Measurements from ENCODE around the gene DACT3. TPM values are rescaled to one million over a fixed set of nuclear protein-coding genes. Genes with fewer than 3 reads are reported as not detected.

The DACT3 gene
- polyA plus RNA-seq, 1 experiment, result 7.1 TPM

- POLR2A ChIA-PET, result no interaction called here
- H3K27me3 ChIP-seq (ENCODE audit: control insufficient read depth, insufficient read depth, low read length), result no peaks in the 10 kb centered on the region
- no peaks in the 10 kb centered on the region for H3K36me3 ChIP-seq (ENCODE audit: control insufficient read depth, insufficient read depth, low read length)
- CTCF ChIA-PET, result interaction anchor here (1.8 kb wide), 1 partner anchor 18 kb away, joined by 5 read pairs; no protein-coding TSS in a partner anchor
- H3K4me3 ChIP-seq (ENCODE audit: low read depth, low read length), result no peak overlapping the region
- DNase-seq (ENCODE audit: low read depth), result no peak
- TF ChIP-seq, protein P1, sequence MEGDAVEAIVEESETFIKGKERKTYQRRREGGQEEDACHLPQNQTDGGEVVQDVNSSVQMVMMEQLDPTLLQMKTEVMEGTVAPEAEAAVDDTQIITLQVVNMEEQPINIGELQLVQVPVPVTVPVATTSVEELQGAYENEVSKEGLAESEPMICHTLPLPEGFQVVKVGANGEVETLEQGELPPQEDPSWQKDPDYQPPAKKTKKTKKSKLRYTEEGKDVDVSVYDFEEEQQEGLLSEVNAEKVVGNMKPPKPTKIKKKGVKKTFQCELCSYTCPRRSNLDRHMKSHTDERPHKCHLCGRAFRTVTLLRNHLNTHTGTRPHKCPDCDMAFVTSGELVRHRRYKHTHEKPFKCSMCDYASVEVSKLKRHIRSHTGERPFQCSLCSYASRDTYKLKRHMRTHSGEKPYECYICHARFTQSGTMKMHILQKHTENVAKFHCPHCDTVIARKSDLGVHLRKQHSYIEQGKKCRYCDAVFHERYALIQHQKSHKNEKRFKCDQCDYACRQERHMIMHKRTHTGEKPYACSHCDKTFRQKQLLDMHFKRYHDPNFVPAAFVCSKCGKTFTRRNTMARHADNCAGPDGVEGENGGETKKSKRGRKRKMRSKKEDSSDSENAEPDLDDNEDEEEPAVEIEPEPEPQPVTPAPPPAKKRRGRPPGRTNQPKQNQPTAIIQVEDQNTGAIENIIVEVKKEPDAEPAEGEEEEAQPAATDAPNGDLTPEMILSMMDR (IDR thresholded peaks at IDR 0.05; ENCODE audit: insufficient read depth, low read depth, low read length), result no peak
These were observed 20.3 kb downstream of the DACT3 start for GRCh38 chr19:46640656-46641055.

DNA sequence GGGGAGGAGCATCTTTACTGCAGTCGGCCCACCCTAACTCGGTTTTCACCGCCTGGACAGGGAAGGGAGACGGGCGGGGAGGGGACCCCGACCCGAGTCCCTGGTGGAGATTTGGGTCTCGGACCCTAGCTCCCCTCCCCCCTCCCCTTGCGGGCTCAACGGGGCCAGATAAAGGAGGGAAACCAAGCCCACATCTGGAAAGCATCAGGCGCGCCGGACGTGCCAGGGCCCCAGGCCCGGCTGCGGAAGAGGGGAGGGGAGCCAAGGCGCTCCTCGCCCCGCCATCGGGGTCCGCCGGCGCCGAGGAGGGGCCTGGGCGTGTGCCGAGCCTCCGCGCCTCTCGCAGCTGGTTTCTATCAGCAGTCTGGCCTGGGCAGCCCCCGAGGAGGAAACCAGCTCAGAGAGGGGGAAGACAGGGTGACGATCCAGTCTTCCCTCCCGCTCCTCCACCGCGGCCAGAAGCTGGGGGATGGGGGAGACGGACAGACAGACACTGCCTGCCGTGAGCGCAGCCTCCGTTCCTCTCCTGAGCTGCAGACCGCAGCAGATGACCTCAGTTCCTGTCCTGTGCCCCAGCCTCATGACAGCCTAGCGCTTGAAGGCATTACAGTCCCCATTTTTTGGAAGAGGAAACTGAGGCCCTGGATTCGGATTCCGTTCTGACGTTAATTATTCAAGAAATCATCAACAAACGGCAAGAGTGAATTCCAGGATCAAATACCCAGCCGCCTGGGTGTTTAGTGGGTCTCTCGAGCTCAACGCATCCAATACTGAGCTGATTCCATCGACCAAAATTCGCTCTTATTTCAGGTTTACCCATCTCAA is 21.4 kb downstream of the DACT3 start:
- H3K36me3 ChIP-seq (ENCODE audit: control insufficient read depth, insufficient read depth, low read length), result no peaks in the 10 kb centered on the region
- CTCF ChIA-PET, result interaction anchor here (1.0 to 1.8 kb wide), 2 partner anchors 16 to 17 kb away, joined by 5 to 6 read pairs; no protein-coding TSS in a partner anchor
- TF ChIP-seq, protein P1 (IDR thresholded peaks at IDR 0.05; ENCODE audit: insufficient read depth, low read depth, low read length), result no peak
- DNase-seq (ENCODE audit: low read depth), result peak; percentile 59
- H3K4me3 ChIP-seq (ENCODE audit: low read depth, low read length), result peak overlapping the region; percentile 50
- POLR2A ChIA-PET, result interaction anchor here (0.7 kb wide), 1 partner anchor 15 kb away, joined by 3 read pairs; the partner anchor contains the start of gene PTGIR
- H3K27me3 ChIP-seq (ENCODE audit: control insufficient read depth, insufficient read depth, low read length), result no peaks in the 10 kb centered on the region

- H3K27me3 ChIP-seq (ENCODE audit: control insufficient read depth, insufficient read depth, low read length), result no peaks in the 10 kb centered on the region
- no peak overlapping the region for H3K4me3 ChIP-seq (ENCODE audit: low read depth, low read length)
- ChIA-PET POLR2A (no interaction called here), CTCF (interaction anchor here (0.7 to 3.5 kb wide), 8 partner anchors 13 to 118 kb away, joined by 3 to 30 read pairs (median 5); partner anchors contain the start of gene DACT3)
- no peaks in the 10 kb centered on the region for H3K36me3 ChIP-seq (ENCODE audit: control insufficient read depth, insufficient read depth, low read length)
- TF ChIP-seq, protein P1 (IDR thresholded peaks at IDR 0.05; ENCODE audit: insufficient read depth, low read depth, low read length), result no peak
- no peak for DNase-seq (ENCODE audit: low read depth)
These were observed 23.8 kb downstream of the DACT3 start for GRCh38 chr19:46637224-46637623.

DNA sequence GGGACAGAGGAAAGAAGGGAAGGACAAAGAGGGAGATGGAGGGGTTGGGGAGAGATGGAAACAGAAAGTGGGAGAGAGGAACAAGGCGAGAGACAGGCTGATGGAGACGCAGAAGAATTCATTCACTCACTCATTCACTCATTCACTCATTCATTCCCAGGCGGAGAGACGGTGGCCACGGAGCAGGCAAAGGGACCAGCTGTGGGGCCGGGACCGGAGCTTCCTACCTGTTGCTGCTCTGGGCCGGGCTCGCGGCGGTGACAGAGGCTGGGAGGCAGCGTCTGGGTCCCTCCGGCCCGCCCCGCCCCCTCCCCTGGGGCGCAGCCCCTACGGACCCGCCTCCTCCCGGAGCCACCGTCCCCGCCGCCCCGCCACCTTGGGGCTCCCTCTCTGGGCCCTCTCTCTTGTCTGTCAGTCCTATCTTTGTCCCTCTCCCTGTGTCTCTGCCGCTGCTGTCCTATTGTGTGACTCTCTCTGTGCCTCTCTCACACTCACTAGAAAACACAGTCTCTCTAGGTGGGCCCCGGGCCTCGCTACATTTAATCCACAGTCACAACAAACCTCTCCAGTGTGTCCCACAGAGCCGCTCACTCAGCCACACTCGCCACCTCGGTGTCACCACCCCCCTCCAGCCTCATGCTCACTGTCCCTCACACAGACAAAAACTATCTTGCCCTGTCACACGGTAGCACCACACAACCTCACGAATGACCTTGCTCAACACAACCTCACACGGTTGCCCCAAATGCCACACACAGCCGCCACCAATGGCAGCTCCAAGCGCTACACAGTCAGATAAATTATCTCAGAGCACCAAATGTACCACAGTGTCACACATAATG is 24.8 kb downstream of the DACT3 start, which contains the start of gene GNG8:
Gene GNG8, minus strand, starts transcription at position 283 of the 842 bp plus-strand sequence. CDS start 1,520 bp downstream, outside the sequence.
- TF ChIP-seq, protein P1 (IDR thresholded peaks at IDR 0.05; ENCODE audit: insufficient read depth, low read depth, low read length), result no peak
- DNase-seq (ENCODE audit: low read depth), result no peak
- Histone ChIP-seq H3K4me3 (ENCODE audit: low read depth, low read length) (no peak within 1 kb of the TSS), H3K27me3 (ENCODE audit: control insufficient read depth, insufficient read depth, low read length) (no peaks in the 10 kb centered on the region), H3K36me3 (ENCODE audit: control insufficient read depth, insufficient read depth, low read length) (no peaks in the 10 kb centered on the region)
- CTCF ChIA-PET, result interaction anchor here (1.0 to 3.5 kb wide), 4 partner anchors 21 to 36 kb away, joined by 3 to 30 read pairs (median 5); partner anchors contain the start of gene DACT3
- POLR2A ChIA-PET, result no interaction called here
